RWPE2 (cell line): ENCODE results near the gene ARHGEF35.
"Not testable (repeated sequence)": the region's sequence is repeated elsewhere in the genome, so short reads cannot be mapped to it uniquely, and the experiment has no call there.

Experiments used
- ATAC-seq: fragments of 200-7000 bp; cut with Tn5 transposase; 3 replicates; pipeline ENCODE4 v1.9.1; 2021; ENCODE audit warnings: low read depth
- DNase-seq: peaks from one replicate; pipeline ENCODE4 v3.0.0-alpha.2; 2020; ENCODE audit warnings: low spot score
- H3K27ac ChIP-seq: fragments of 450-650 bp; 2 replicates; pipeline ENCODE4 v1.5.1; 2017; ENCODE audit warnings: mild to moderate bottlenecking; ENCODE audit not compliant: poor library complexity, severe bottlenecking
- H3K27me3 ChIP-seq: fragments of 250-450 bp; sonication (Bioruptor Pico); 2 replicates; pipeline ENCODE4 v1.5.1; 2021; ENCODE audit warnings: mild to moderate bottlenecking, moderate library complexity; ENCODE audit not compliant: insufficient read depth, poor library complexity, severe bottlenecking
- H3K36me3 ChIP-seq: fragments of 250-450 bp; sonication (Bioruptor Pico); 2 replicates; pipeline ENCODE4 v1.5.1; 2020; ENCODE audit warnings: low read depth, mild to moderate bottlenecking, moderate library complexity
- H3K4me1 ChIP-seq: fragments of 250-450 bp; sonication (Bioruptor Pico); 2 replicates; pipeline ENCODE4 v1.5.1; 2021; ENCODE audit warnings: mild to moderate bottlenecking, moderate library complexity; ENCODE audit not compliant: insufficient read depth, poor library complexity, severe bottlenecking
- H3K4me3 ChIP-seq: fragments of 250-450 bp; sonication (Bioruptor Pico); 2 replicates; pipeline ENCODE4 v1.5.1; 2021; ENCODE audit warnings: mild to moderate bottlenecking, moderate library complexity; ENCODE audit not compliant: severe bottlenecking
- H3K9me3 ChIP-seq: fragments of 250-450 bp; sonication (Bioruptor Pico); 2 replicates; pipeline ENCODE4 v1.5.1; 2021; ENCODE audit warnings: mild to moderate bottlenecking, moderate library complexity; ENCODE audit not compliant: severe bottlenecking
- CTCF ChIP-seq: fragments of 450-650 bp; IDR thresholded peaks from one replicate; pipeline ENCODE4 v1.5.1; 2017; ENCODE audit warnings: mild to moderate bottlenecking, moderate library complexity; ENCODE audit not compliant: poor library complexity, severe bottlenecking

The ARHGEF35 gene

GRCh38 chr7:144178380-144179164 is 17.1 kb downstream of the ARHGEF35 start:
- ATAC-seq: peak; percentile 80; the same call in 2 of the 3 replicates
- not testable (repeated sequence) for H3K4me3 ChIP-seq, DNase-seq

DNA sequence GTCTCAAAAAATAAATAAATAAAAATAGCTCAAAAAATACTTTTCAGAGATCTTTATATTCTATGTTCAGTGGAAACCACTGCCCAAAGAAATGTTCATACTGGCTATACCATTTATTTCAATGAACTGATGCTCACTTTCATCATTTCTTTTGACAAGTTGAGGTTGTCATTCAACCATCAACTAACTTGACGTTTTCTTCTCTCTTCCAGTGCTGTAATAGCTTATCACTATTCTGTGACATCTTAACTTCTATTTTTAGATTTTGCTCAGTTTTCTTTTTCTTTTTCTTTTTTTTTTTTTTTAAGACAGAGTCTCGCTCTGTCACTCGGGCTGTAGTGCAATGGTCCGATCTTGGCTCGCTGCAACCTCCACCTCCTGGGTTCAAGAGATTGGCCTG is 21.0 kb downstream of the ARHGEF35 start:
- no peaks in the 10 kb centered on the region for H3K9me3 ChIP-seq
- ATAC-seq (no peak), DNase-seq (no peak)
- H3K27ac ChIP-seq: no peak overlapping the region
- H3K4me3 ChIP-seq: no peak overlapping the region
- H3K36me3 ChIP-seq: no peaks in the 10 kb centered on the region
- H3K27me3 ChIP-seq: no peaks in the 10 kb centered on the region
- no peaks in the 10 kb centered on the region for H3K4me1 ChIP-seq
- TF ChIP-seq CTCF: no peak

More at GRCh38 chr7:144178380-144179164, 17.1 kb downstream of the ARHGEF35 start:
- H3K4me1 ChIP-seq, H3K27me3 ChIP-seq, H3K36me3 ChIP-seq, H3K27ac ChIP-seq, H3K9me3 ChIP-seq: not testable (repeated sequence)
- TF ChIP-seq CTCF: peak; percentile 73

DNA sequence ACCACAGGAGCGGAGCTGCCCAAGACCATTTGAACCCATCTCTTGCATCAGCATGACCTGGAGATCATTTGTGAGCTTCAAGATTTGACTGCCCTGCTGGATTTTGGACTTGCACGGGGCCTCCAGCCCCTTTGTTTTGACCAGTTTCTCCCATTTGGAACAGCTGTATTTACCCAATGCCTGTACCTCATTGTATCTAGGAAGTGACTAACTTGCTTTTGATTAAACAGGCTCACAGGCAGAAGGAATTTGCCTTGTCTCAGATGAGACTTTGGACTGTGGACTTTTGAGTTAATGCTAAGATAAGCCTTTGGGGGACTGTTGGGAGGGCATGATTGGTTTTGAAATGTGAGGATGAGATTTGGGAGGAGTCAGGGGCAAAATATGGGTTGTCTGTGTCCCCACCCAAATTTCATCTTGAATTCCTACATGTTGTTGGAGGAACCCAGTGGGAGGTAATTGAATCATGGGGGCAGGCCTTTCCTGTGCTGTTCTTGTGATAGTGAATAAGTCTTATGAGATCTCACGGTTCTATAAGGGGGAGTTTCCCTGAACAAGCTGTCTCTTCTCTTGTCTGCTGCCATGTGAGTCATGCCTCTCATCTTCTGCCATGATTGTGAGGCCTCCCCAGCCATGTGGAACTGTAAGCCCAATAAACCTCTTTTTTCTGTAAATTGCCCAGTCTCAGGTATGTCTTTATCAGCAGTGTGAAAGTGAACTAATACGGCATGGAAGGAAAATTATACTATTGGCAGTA is 23.9 kb downstream of the ARHGEF35 start:
- not testable (repeated sequence) for H3K4me3 ChIP-seq, DNase-seq, H3K27me3 ChIP-seq, H3K27ac ChIP-seq, H3K9me3 ChIP-seq, H3K4me1 ChIP-seq, ATAC-seq, H3K36me3 ChIP-seq

- Histone ChIP-seq H3K4me3 (no peak overlapping the region), H3K9me3 (no peaks in the 10 kb centered on the region), H3K36me3 (no peaks in the 10 kb centered on the region), H3K4me1 (no peaks in the 10 kb centered on the region), H3K27me3 (no peaks in the 10 kb centered on the region), H3K27ac (no peak overlapping the region)
- ATAC-seq: no peak
- no peak for TF ChIP-seq CTCF
- no peak for DNase-seq
Measured at GRCh38 chr7:144164784-144165183, 30.8 kb downstream of the ARHGEF35 start.

GRCh38 chr7:144158861-144159260 is 36.8 kb downstream of the ARHGEF35 start:
- Histone ChIP-seq H3K27me3 (no peaks in the 10 kb centered on the region), H3K9me3 (no peaks in the 10 kb centered on the region), H3K27ac (no peak overlapping the region), H3K36me3 (no peaks in the 10 kb centered on the region), H3K4me1 (no peaks in the 10 kb centered on the region), H3K4me3 (no peak overlapping the region)
- no peak for ATAC-seq
- DNase-seq: no peak
- TF ChIP-seq CTCF: no peak
